OCI-LY7 (cell line): ENCODE measurements around the gene CCDC3. TPM values are rescaled to one million over a fixed set of nuclear protein-coding genes. Genes with fewer than 3 reads are reported as not detected.
A peak's percentile ranks its signal among the peaks of the same experiment; 100 is the strongest.

Experiments used
- Bru-seq: library from RNA; stranded (reverse); fragments of 400-500 nt; gene quantifications from one replicate; lab custom pipeline; 2021; lab: Mats Ljungman, UMichigan
- BruChase-seq, 2 experiments: library from RNA; stranded (reverse); fragments of 400-500 nt; gene quantifications; one replicate each; lab custom pipeline; 2021; lab: Mats Ljungman, UMichigan
- BruUV-seq: library from RNA; stranded (reverse); fragments of 400-500 nt; replicated peaks from 2 replicates; lab custom pipeline; 2021; lab: Mats Ljungman, UMichigan
- CTCF ChIA-PET: fragments of 300-600 bp; sonication (Branson Sonifier 250); formaldehyde crosslinking; loops from one replicate; lab custom pipeline; 2022; ENCODE audit warnings: antibody characterized with exemption; ENCODE audit not compliant: unreplicated experiment; lab: Charles Lee
- POLR2A ChIA-PET: fragments of 300-600 bp; sonication (Branson Sonifier 250); formaldehyde crosslinking; loops from one replicate; lab custom pipeline; 2022; ENCODE audit warnings: antibody characterized with exemption; lab: Charles Lee
- DNase-seq: peaks from one replicate; pipeline ENCODE4 v3.0.0-alpha.2; 2015; ENCODE audit warnings: low spot score
- H2AFZ ChIP-seq: fragments of 200-600 bp; sonication (generic), shearing (Covaris generic); 2 replicates; pipeline ENCODE4 v1.6.1; 2014; ENCODE audit warnings: mild to moderate bottlenecking, antibody characterized with exemption, low read length, moderate library complexity
- H3K27ac ChIP-seq: fragments of 200-600 bp; sonication (generic); 2 replicates; pipeline ENCODE4 v1.5.1; 2014; ENCODE audit warnings: mixed run types, low read depth, mild to moderate bottlenecking, moderate library complexity, low read length, inconsistent platforms; ENCODE audit not compliant: poor library complexity, severe bottlenecking
- H3K36me3 ChIP-seq: fragments of 200-600 bp; sonication (generic); 2 replicates; pipeline ENCODE4 v1.6.1; 2014; ENCODE audit warnings: mild to moderate bottlenecking, antibody characterized with exemption, low read length, moderate library complexity, mixed read lengths; ENCODE audit not compliant: insufficient read depth
- H3K4me1 ChIP-seq: fragments of 200-600 bp; sonication (generic); 2 replicates; pipeline ENCODE4 v1.5.1; 2014; ENCODE audit warnings: mild to moderate bottlenecking, low read length; ENCODE audit not compliant: insufficient read depth, poor library complexity, severe bottlenecking
- H3K4me2 ChIP-seq: fragments of 200-600 bp; sonication (generic); 2 replicates; pipeline ENCODE4 v1.6.1; 2014; ENCODE audit warnings: mild to moderate bottlenecking, low read length
- H3K4me3 ChIP-seq: fragments of 200-600 bp; sonication (generic); 2 replicates; pipeline ENCODE4 v1.5.1; 2014; ENCODE audit warnings: mild to moderate bottlenecking, low read depth, low read length; ENCODE audit not compliant: poor library complexity, severe bottlenecking
- H3K79me2 ChIP-seq: fragments of 200-600 bp; sonication (generic); 2 replicates; pipeline ENCODE4 v1.6.1; 2016; ENCODE audit warnings: low read depth, mild to moderate bottlenecking, low read length, moderate library complexity, mixed read lengths; ENCODE audit not compliant: insufficient read depth
- H3K9me2 ChIP-seq: fragments of 200-600 bp; sonication (generic); 2 replicates; pipeline ENCODE4 v1.6.1; 2016; ENCODE audit warnings: mild to moderate bottlenecking, low read length, mixed read lengths; ENCODE audit not compliant: insufficient read depth
- H3K9me3 ChIP-seq: fragments of 200-600 bp; sonication (generic); 2 replicates; pipeline ENCODE4 v1.6.1; 2014; ENCODE audit warnings: mild to moderate bottlenecking, mixed run types, low read length, mixed read lengths
- H4K20me1 ChIP-seq: fragments of 200-600 bp; sonication (generic); 2 replicates; pipeline ENCODE4 v1.6.1; 2014; ENCODE audit warnings: mild to moderate bottlenecking, antibody characterized with exemption, low read length, moderate library complexity, mixed read lengths; ENCODE audit not compliant: insufficient read depth
- CTCF ChIP-seq: fragments of 200-600 bp; sonication (generic); conservative IDR thresholded peaks from 2 replicates; pipeline ENCODE4 v1.5.1; 2014; ENCODE audit warnings: mild to moderate bottlenecking, antibody characterized with exemption, low read length, moderate library complexity, mixed read lengths
- EZH2phosphoT487 ChIP-seq: fragments of 200-600 bp; sonication (generic); IDR thresholded peaks from 2 replicates; pipeline ENCODE4 v1.6.1; 2018; ENCODE audit warnings: low read depth, borderline replicate concordance, mild to moderate bottlenecking, mixed run types, antibody characterized with exemption, low read length, moderate library complexity, mixed read lengths
- intact Hi-C: fragments of 100-400 bp; cut with micrococcal nuclease; formaldehyde crosslinking; loops from one replicate; pipeline ENCODE4 v1.10.0; 2022; ENCODE audit not compliant: unreplicated experiment
- long read RNA-seq: library from polyadenylated mRNA; stranded (forward); transcript quantifications from one replicate; pipeline ENCODE4 v2.0.0, GENCODE V29; 2022
- total RNA-seq, 2 experiments: library from RNA; depleted of rRNA in 1 of 2; stranded (reverse); fragments of >200 nt in 1 of 2; shearing (Covaris generic) in 1 of 2; gene quantifications; 2 replicates each; pipeline ENCODE4 v1.2.3, GENCODE V29; 2014 to 2022

The CCDC3 gene
- not detected in 2 replicates for total RNA-seq (2014; rRNA removed; shearing (Covaris generic))
- not detected in 2 replicates for total RNA-seq (2022)
- Bru-seq, nascent RNA: percentile 5 among the genes with signal in this experiment
- percentile 9 among the genes with signal in this experiment for BruChase-seq, experiment 1, labeled RNA remaining after a 6-hour chase
- BruChase-seq, experiment 2, labeled RNA remaining after a 2-hour chase: percentile 9 among the genes with signal in this experiment
- long read RNA-seq: 0 reads

GRCh38 chr10:13001041-13001886 is at the start of gene CCDC3:
Gene CCDC3, minus strand, starts transcription at chr10:13001713. Its CDS starts 143 bp downstream, at chr10:13001570.
- TF ChIP-seq EZH2phosphoT487: no peak
- no peak for TF ChIP-seq CTCF
- H4K20me1 ChIP-seq: no peaks in the 10 kb centered on the region
- intact Hi-C loops: no loop called here
- no peaks in the 10 kb centered on the region for H3K9me3 ChIP-seq
- H3K36me3 ChIP-seq: no peaks in the 10 kb centered on the region
- DNase-seq: no peak
- no peaks in the 10 kb centered on the region for H3K4me1 ChIP-seq
- ChIA-PET POLR2A (no interaction called here), CTCF (no interaction called here)
- no peak within 1 kb of the TSS for H2AFZ ChIP-seq
- no peak within 1 kb of the TSS for H3K4me3 ChIP-seq
- H3K9me2 ChIP-seq: no peaks in the 10 kb centered on the region
- no peaks in the 10 kb centered on the region for H3K79me2 ChIP-seq
- H3K4me2 ChIP-seq: no peak within 1 kb of the TSS
- H3K27ac ChIP-seq: no peak within 1 kb of the TSS
- BruUV-seq: no TSS peak

- no TSS peak for BruUV-seq
- Histone ChIP-seq H3K36me3 (no peaks in the 10 kb centered on the region), H4K20me1 (no peaks in the 10 kb centered on the region), H3K9me2 (no peaks in the 10 kb centered on the region), H3K4me3 (no peak overlapping the region), H2AFZ (no peak overlapping the region), H3K27ac (no peak overlapping the region), H3K4me1 (no peaks in the 10 kb centered on the region), H3K4me2 (no peak overlapping the region), H3K9me3 (no peaks in the 10 kb centered on the region), H3K79me2 (no peaks in the 10 kb centered on the region)
- TF ChIP-seq EZH2phosphoT487 (no peak), CTCF (no peak)
- ChIA-PET POLR2A (no interaction called here), CTCF (no interaction called here)
- intact Hi-C loops: no loop called here
- DNase-seq: no peak
Measured at GRCh38 chr10:13051126-13051694, 49.7 kb upstream of the CCDC3 start.
